ENCODE results near the gene CHST11. TPM values are rescaled to one million over a fixed set of nuclear protein-coding genes. Genes with fewer than 3 reads are reported as not detected.

CHST11 gene
- total RNA-seq, 1 experiment from 2014 or later, result 0.25 TPM

GRCh38 chr12:104687823-104688573, 231.2 kb downstream of the CHST11 start:
- no peak overlapping the region for H3K4me3 Mint-ChIP-seq (ENCODE audit: unreplicated experiment)
- no peak for TF ChIP-seq CTCF (IDR thresholded peaks at IDR 0.05; ENCODE audit: insufficient read depth in 1 of 2, low read depth in 1 of 2, low read length in 1 of 2, severe bottlenecking in 1 of 2, unreplicated experiment in 1 of 2)
- Histone ChIP-seq H3K36me3 (ENCODE audit: control insufficient read depth, insufficient read depth, low read length) (no peaks in the 10 kb centered on the region), H3K4me1 (no peaks in the 10 kb centered on the region), H3K9me3 (no peaks in the 10 kb centered on the region), H3K4me3 (ENCODE audit: low read depth, low read length) (no peak overlapping the region), H3K27me3 (replicated peaks; ENCODE audit: control insufficient read depth, insufficient read depth, low read length) (no peaks in the 10 kb centered on the region)
- ChIA-PET POLR2A (no interaction called here), CTCF (no interaction called here)
- no TSS peak for BruUV-seq (replicated peaks)
- H3K27me3 Mint-ChIP-seq (ENCODE audit: insufficient read depth, unreplicated experiment), result no peaks in the 10 kb centered on the region
- no peak for DNase-seq
- H3K9me3 Mint-ChIP-seq (ENCODE audit: unreplicated experiment), result peaks cover 5% of the 10 kb centered on the region
- H3K4me1 Mint-ChIP-seq (ENCODE audit: low read depth, unreplicated experiment), result no peaks in the 10 kb centered on the region
- intact Hi-C loops (cut with micrococcal nuclease; ENCODE audit: unreplicated experiment), result no loop called here
- no peak overlapping the region for H3K27ac Mint-ChIP-seq (ENCODE audit: unreplicated experiment)
- no peaks in the 10 kb centered on the region for H3K36me3 Mint-ChIP-seq (ENCODE audit: insufficient read depth, unreplicated experiment)

GRCh38 chr12:104689635-104690034, 232.9 kb downstream of the CHST11 start:
- ChIA-PET POLR2A (no interaction called here), CTCF (no interaction called here)
- Mint-ChIP-seq H3K27ac (ENCODE audit: unreplicated experiment) (no peak overlapping the region), H3K9me3 (ENCODE audit: unreplicated experiment) (peaks cover 10% of the 10 kb centered on the region), H3K27me3 (ENCODE audit: insufficient read depth, unreplicated experiment) (peaks cover 2% of the 10 kb centered on the region), H3K4me3 (ENCODE audit: unreplicated experiment) (no peak overlapping the region), H3K36me3 (ENCODE audit: insufficient read depth, unreplicated experiment) (no peaks in the 10 kb centered on the region), H3K4me1 (ENCODE audit: low read depth, unreplicated experiment) (no peaks in the 10 kb centered on the region)
- H3K9me3 ChIP-seq, result no peaks in the 10 kb centered on the region
- intact Hi-C loops (cut with micrococcal nuclease; ENCODE audit: unreplicated experiment), result no loop called here
- no peaks in the 10 kb centered on the region for H3K36me3 ChIP-seq (ENCODE audit: control insufficient read depth, insufficient read depth, low read length)
- H3K4me3 ChIP-seq (ENCODE audit: low read depth, low read length), result no peak overlapping the region
- H3K4me1 ChIP-seq, result no peaks in the 10 kb centered on the region
- no peak for TF ChIP-seq CTCF (IDR thresholded peaks at IDR 0.05; ENCODE audit: insufficient read depth in 1 of 2, low read depth in 1 of 2, low read length in 1 of 2, severe bottlenecking in 1 of 2, unreplicated experiment in 1 of 2)
- DNase-seq, result no peak
- no peaks in the 10 kb centered on the region for H3K27me3 ChIP-seq (replicated peaks; ENCODE audit: control insufficient read depth, insufficient read depth, low read length)
- no TSS peak for BruUV-seq (replicated peaks)

GRCh38 chr12:104691721-104692556, 235.2 kb downstream of the CHST11 start:
- peaks cover 6% of the 10 kb centered on the region for H3K27me3 Mint-ChIP-seq (ENCODE audit: insufficient read depth, unreplicated experiment)
- no peaks in the 10 kb centered on the region for H3K9me3 ChIP-seq
- CTCF ChIA-PET, result no interaction called here

More at GRCh38 chr12:104691721-104692556, 235.2 kb downstream of the CHST11 start:
- Mint-ChIP-seq H3K9me3 (ENCODE audit: unreplicated experiment) (peaks cover 10% of the 10 kb centered on the region), H3K4me3 (ENCODE audit: unreplicated experiment) (no peak overlapping the region), H3K36me3 (ENCODE audit: insufficient read depth, unreplicated experiment) (no peaks in the 10 kb centered on the region), H3K27ac (ENCODE audit: unreplicated experiment) (no peak overlapping the region), H3K4me1 (ENCODE audit: low read depth, unreplicated experiment) (no peaks in the 10 kb centered on the region)
- H3K36me3 ChIP-seq (ENCODE audit: control insufficient read depth, insufficient read depth, low read length), result no peaks in the 10 kb centered on the region
- no peak for DNase-seq
- H3K4me1 ChIP-seq, result no peaks in the 10 kb centered on the region
- H3K27me3 ChIP-seq (replicated peaks; ENCODE audit: control insufficient read depth, insufficient read depth, low read length), result no peaks in the 10 kb centered on the region
- no TSS peak for BruUV-seq (replicated peaks)
- TF ChIP-seq CTCF (IDR thresholded peaks at IDR 0.05; ENCODE audit: insufficient read depth in 1 of 2, low read depth in 1 of 2, low read length in 1 of 2, severe bottlenecking in 1 of 2, unreplicated experiment in 1 of 2), result no peak
- no peak overlapping the region for H3K4me3 ChIP-seq (ENCODE audit: low read depth, low read length)
- POLR2A ChIA-PET, result no interaction called here
- intact Hi-C loops (cut with micrococcal nuclease; ENCODE audit: unreplicated experiment), result no loop called here

Measured in Caco-2 (cell line).